ENCODE data around the gene NUDT22. TPM values are rescaled to one million over a fixed set of nuclear protein-coding genes. Genes with fewer than 3 reads are reported as not detected.

The NUDT22 gene
- total RNA-seq, 2 experiments from 2014 or later: 66.0 to 69.2 TPM

- ChIA-PET POLR2A (interaction anchor here (0.9 to 2.7 kb wide), 10 partner anchors 8 to 79 kb away, joined by 3 to 12 read pairs (median 4); partner anchors contain the start of genes FERMT3, PLCB3, PRDX5 and TRMT112), CTCF (interaction anchor here (1.1 to 2.2 kb wide), 3 partner anchors 12 to 35 kb away, joined by 4 to 10 read pairs (median 5); partner anchors contain the start of genes FERMT3, NUDT22 and TRPT1)
- intact Hi-C loops (cut with micrococcal nuclease): no loop called here
- Mint-ChIP-seq H3K27me3 (no peaks in the 10 kb centered on the region), H3K4me3 (no peak overlapping the region), H3K4me1 (ENCODE audit: low read depth) (peaks cover 46% of the 10 kb centered on the region), H3K9me3 (no peaks in the 10 kb centered on the region), H3K27ac (peak overlapping the region; percentile 98), H3K36me3 (ENCODE audit: low read depth) (peaks cover 44% of the 10 kb centered on the region)
- no peak for TF ChIP-seq CTCF (IDR thresholded peaks at IDR 0.05)
- no peak for DNase-seq
- no peak for ATAC-seq
Observed at GRCh38 chr11:64238999-64239398, 12.9 kb downstream of the NUDT22 start.

- peak overlapping the region; percentile 98 for H3K27ac Mint-ChIP-seq
- H3K4me1 Mint-ChIP-seq (ENCODE audit: low read depth): peaks cover 50% of the 10 kb centered on the region
- no peak for TF ChIP-seq CTCF (IDR thresholded peaks at IDR 0.05)
- H3K27me3 Mint-ChIP-seq: no peaks in the 10 kb centered on the region
- DNase-seq (peak; percentile 63), ATAC-seq (no peak)
- CTCF ChIA-PET: interaction anchor here (2.2 kb wide), 1 partner anchor 13 kb away, joined by 10 read pairs; the partner anchor contains the start of genes NUDT22 and TRPT1
- POLR2A ChIA-PET: interaction anchor here (0.7 to 2.1 kb wide), 10 partner anchors 8 to 77 kb away, joined by 3 to 5 read pairs (median 3); partner anchors contain the start of genes ESRRA, FERMT3 and TRMT112
- peak overlapping the region; percentile 93 for H3K4me3 Mint-ChIP-seq
- intact Hi-C loops (cut with micrococcal nuclease): loop anchor here (10.0 kb wide), 1 partner anchor 65 kb away; the partner anchor contains the start of genes CATSPERZ and ESRRA
- H3K9me3 Mint-ChIP-seq: no peaks in the 10 kb centered on the region
- peaks cover 47% of the 10 kb centered on the region for H3K36me3 Mint-ChIP-seq (ENCODE audit: low read depth)
Observed at GRCh38 chr11:64239662-64240434, 13.8 kb downstream of the NUDT22 start.

GRCh38 chr11:64240435-64241240 lies 14.6 kb downstream of the NUDT22 start, which contains the start of gene FKBP2:
FKBP2 (plus strand) TSS chr11:64241095; CDS start chr11:64242388, 1,293 bp downstream.
- Mint-ChIP-seq H3K4me1 (ENCODE audit: low read depth) (peaks cover 44% of the 10 kb centered on the region), H3K9me3 (no peaks in the 10 kb centered on the region), H3K27ac (peak within 1 kb of the TSS; percentile 98), H3K4me3 (peak within 1 kb of the TSS; percentile 93), H3K27me3 (no peaks in the 10 kb centered on the region), H3K36me3 (ENCODE audit: low read depth) (peaks cover 45% of the 10 kb centered on the region)
- peak; percentile 64 for ATAC-seq
- POLR2A ChIA-PET: interaction anchor here (0.7 to 5.4 kb wide), 17 partner anchors 9 to 76 kb away, joined by 3 to 41 read pairs (median 4); partner anchors contain the start of genes DNAJC4, ESRRA, FERMT3 and NUDT22
- intact Hi-C loops (cut with micrococcal nuclease): loop anchor here (10.0 kb wide), 1 partner anchor 64 kb away; the partner anchor contains the start of genes CATSPERZ and ESRRA
- peak; percentile 98 for DNase-seq
- TF ChIP-seq CTCF (IDR thresholded peaks at IDR 0.05): no peak
- CTCF ChIA-PET: interaction anchor here (0.7 to 0.9 kb wide), 5 partner anchors 10 to 77 kb away, joined by 3 to 4 read pairs (median 4); partner anchors contain the start of genes PRDX5 and TRMT112

- no peaks in the 10 kb centered on the region for H3K27me3 Mint-ChIP-seq
- H3K27ac Mint-ChIP-seq: peak overlapping the region; percentile 98
- intact Hi-C loops (cut with micrococcal nuclease): loop anchor here (10.0 kb wide), 1 partner anchor 64 kb away; the partner anchor contains the start of genes CATSPERZ and ESRRA
- H3K36me3 Mint-ChIP-seq (ENCODE audit: low read depth): peaks cover 48% of the 10 kb centered on the region
- ChIA-PET CTCF (interaction anchor here (0.7 to 0.9 kb wide), 5 partner anchors 9 to 77 kb away, joined by 3 to 4 read pairs (median 4); partner anchors contain the start of genes PRDX5 and TRMT112), POLR2A (interaction anchor here (0.8 to 5.4 kb wide), 9 partner anchors 9 to 76 kb away, joined by 3 to 41 read pairs (median 6); partner anchors contain the start of genes DNAJC4, ESRRA, NUDT22 and PLCB3)
- peaks cover 41% of the 10 kb centered on the region for H3K4me1 Mint-ChIP-seq (ENCODE audit: low read depth)
- H3K4me3 Mint-ChIP-seq: peak overlapping the region; percentile 93
- no peaks in the 10 kb centered on the region for H3K9me3 Mint-ChIP-seq
- DNase-seq: no peak
- no peak for TF ChIP-seq CTCF (IDR thresholded peaks at IDR 0.05)
- ATAC-seq: peak; percentile 86
Observed at GRCh38 chr11:64241241-64241490, 15.1 kb downstream of the NUDT22 start.
